D341Med (cell line): ENCODE results near the gene SEMA7A.
A peak's percentile ranks its signal among the peaks of the same experiment; 100 is the strongest.

ENCODE experiments used
- DNase-seq: peaks from one replicate; pipeline ENCODE4 v3.0.0; 2012; ENCODE audit warnings: low spot score

Gene SEMA7A

GRCh38 chr15:74387141-74387541 is 46.6 kb downstream of the SEMA7A start:
- no peak for DNase-seq

DNA sequence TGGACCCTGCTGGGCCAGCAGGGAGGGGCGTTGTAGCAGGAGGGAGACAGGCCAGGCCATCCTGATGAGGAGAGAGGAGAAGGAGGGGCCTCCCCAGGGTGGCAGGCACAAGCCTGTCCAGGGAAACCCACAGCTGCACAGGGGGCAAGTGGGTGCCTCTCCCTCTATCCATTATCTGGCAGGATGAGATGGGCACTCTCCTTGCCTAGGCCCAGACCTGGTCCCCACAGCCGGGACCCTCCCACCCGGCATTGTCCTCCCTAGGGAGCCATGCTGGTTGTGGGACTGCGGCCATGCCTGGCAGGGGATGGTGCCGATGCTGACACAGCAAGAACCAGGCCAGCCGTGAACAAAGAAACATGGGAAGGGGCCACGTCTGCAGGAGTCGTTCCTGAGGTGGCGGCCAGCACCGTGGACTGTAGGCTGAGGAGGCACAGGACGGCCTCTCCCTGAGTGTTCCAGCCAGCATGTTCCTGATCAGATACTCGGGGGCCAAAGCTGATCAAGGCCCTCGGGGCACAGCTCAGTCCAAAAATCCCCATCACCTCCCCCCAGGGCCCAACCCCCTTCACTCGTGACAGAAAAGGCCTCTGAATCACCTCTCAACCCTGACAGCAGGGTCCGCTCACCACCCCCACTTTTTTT is 47.1 kb downstream of the SEMA7A start:
- no peak for DNase-seq

DNA sequence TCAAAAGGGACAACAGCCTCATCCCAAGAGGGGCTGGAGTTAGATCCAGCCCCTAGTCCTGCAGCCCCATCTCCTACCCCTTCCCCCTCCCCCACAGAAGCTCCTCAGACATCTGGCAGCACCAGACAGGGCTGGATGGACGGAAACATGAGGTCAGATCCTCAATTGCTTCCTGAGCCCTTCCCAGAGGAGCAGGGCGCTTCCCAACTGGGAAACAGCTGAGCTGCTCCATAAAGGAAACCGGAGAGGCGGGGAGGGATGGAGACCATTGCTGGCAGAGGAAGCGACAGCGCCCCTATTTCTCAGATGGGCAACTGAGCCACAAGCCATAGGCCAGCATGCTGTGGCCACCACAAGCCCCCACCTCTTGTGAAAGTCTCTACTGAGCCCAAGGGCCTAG is 48.0 kb downstream of the SEMA7A start:
- DNase-seq, result no peak

- DNase-seq, result no peak
Observed at GRCh38 chr15:74384881-74385643, 48.7 kb downstream of the SEMA7A start.

DNA sequence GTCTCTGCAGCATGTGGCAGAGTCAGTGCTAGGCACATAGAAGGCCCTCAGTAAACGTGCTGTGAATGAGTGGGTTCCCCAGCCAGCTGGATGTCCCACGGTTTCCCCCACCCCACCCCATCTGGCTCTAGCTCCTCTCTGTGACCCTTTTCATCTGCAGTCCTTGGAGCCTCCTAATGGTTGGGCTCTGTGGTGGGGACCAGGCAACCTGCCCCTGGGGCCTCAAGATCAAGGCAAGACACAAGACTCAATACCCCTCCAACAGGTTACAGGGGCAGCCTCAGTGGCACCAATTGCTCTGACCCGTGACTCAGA is 49.2 kb downstream of the SEMA7A start:
- DNase-seq, result no peak

- DNase-seq, result no peak
Observed at GRCh38 chr15:74383695-74384565, 49.8 kb downstream of the SEMA7A start.

DNA sequence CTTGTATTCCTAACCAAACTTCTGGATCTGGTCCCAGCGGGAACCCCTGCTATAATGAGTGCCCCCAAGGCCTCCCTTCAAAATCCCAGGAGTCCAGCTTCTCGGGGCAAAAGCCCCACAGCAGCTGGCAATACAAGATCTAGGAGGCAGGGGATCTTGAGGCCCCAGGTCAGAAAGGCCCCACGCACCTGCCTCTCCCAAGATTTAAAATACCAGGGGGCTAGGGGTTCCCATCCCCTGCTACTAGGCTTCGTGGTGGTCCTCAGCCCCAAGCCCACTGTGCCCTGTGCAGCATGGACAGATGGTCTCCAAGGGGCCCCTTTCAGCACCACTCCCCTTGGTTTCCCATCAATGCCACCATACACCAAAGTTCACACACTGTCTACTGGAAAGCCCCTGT is 50.5 kb downstream of the SEMA7A start:
- no peak for DNase-seq

- DNase-seq, result peak; percentile 91
Observed at GRCh38 chr15:74382004-74382816, 51.5 kb downstream of the SEMA7A start.

- DNase-seq, result no peak
Observed at GRCh38 chr15:74381481-74381880, 52.3 kb downstream of the SEMA7A start.

DNA sequence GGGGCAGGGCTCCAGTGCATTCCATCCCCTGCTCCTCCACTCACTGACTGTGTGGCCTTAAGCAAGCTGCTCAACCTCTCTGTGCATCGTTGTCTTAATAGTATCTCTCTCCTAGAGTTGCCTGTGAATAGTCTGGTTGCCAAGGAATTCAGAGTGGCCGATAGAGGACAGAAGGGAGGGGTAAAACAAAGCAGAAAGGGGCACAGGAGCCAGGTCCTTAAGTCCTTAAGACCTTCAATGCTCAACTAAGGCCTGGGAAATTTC is 52.6 kb downstream of the SEMA7A start:
- DNase-seq, result no peak

GRCh38 chr15:74380361-74381189 is 53.2 kb downstream of the SEMA7A start:
- no peak for DNase-seq

DNA sequence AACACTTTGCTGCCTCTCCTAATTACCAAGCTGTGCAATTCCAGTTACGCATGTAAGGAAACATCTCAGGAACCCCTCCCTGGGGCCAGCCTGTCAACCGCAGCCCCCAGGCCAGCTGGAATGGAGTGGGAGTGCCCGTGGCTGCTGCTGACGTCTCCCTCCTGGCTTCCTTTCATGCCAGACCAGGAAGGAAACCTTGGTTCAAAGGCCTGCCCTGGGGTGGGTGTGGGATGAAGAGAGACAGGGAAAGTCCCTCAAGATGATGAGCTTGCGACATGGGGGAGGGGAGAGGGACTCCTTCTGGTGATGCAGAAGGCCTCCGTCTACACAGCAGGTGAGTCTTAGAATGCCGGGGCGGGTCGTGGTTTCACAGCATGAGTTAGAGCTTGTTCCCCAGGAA is 54.9 kb downstream of the SEMA7A start:
- DNase-seq, result no peak

DNA sequence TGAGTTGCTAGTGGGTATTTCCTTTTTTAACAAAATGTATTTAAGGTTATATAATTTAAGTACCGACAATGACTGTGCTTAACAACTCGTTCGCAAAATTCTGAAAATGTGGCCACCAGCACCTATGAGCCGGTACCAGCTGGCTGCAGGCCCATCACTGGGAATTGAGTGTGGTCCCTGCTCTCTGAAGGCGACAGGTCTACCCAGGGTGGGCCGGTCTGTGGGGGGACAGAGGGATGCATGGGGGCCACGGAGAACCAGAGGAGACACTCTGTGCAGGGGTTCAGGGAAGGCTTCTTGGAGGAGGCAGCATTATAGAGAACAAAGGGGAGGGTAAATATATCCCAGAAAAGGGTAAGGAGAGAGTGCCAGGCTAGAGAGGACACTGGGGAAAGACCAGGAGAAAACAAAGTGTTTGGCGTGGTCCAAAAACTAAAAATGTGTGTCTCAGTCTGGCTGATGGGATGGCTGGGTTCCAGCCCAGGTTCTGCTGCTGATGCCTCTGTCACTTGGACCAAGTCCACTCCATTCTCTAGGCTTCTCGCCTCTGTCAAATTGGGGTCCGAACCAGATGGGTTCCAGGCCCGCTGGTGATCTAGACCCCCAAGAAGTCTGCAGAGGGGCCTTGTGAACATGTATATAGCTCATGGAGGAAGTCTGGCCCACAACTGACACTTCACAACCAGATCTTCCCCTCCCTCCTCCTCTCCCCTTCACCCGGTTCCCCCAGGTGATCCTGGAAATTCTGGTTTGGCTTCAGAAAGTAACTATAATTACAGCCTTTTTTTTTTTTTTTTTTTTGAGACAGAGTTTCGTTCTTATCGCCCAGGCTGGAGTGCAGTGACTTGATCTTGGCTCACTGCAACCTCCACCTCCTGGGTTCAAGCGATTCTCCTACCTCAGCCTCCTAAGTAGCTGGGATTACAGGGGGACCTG is 55.7 kb downstream of the SEMA7A start:
- no peak for DNase-seq

DNA sequence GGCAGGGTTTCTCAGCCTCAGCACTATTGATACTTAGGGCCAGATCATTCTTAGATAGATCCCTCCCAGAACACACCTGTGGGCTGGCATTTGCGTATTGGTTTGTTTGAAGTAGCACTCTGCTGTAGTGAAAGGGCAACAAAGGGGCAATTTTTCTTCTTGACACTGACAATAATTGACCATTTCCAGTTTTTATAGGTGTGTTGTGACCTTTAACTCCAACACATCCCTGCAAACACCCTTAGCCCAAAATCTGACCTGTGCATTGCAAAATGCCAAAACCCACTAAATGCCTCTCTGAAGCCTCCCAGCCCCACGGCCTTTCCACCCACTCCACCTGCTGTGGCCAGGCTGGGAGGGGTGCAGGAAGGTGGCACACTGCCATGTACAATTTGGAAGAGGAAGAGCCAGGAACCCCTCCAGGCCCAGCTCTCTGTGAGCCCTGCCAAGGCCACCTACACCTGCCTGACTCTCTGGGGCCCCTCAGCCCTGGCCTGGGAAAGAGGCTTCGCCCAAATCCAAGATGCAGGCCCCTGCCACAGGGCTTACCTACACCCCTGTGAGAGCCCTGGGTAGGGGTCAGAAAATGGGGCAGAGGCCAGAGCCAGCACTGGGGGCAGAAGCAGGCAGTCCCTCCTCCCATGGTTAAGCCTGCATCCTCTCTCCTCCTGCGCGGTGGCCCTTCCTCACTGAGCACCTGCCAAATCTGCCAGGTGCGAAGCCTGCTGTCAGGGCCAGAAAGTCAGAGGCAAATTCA is 56.8 kb downstream of the SEMA7A start:
- no peak for DNase-seq

GRCh38 chr15:74376226-74376625 is 57.5 kb downstream of the SEMA7A start:
- no peak for DNase-seq

- DNase-seq, result peak; percentile 78
Observed at GRCh38 chr15:74375303-74375693, 58.5 kb downstream of the SEMA7A start.

DNA sequence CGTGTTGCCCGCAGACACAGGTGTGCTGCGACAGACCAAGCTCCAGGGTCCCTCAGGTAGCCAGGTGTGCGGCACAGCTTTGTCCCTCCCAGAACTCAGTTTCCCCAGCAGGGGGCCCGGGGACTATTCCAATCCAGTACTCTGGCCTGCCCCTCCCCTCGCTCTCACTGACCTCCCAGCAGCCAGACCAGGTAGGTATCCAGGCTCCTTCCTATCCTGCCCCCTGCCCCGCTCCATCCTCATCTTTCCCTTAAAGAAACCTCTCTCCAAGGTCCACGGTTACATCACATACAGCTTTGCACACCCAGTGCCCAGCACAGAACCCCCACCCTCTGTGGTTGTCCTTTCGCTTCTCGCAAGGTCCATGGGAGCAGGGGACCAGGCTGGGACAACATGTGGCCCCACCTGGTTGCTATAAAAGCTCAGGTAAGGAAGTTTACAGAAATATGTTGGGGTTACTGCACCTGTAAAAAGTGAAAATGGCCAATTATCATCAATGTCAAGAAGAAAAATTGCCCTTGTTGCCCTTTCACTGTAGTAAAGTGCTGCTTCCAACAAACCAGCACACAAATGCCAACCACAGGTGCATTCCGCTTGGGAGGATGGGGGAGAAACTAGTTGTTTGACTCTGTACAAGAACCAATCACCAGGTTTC is 59.0 kb downstream of the SEMA7A start:
- no peak for DNase-seq

DNA sequence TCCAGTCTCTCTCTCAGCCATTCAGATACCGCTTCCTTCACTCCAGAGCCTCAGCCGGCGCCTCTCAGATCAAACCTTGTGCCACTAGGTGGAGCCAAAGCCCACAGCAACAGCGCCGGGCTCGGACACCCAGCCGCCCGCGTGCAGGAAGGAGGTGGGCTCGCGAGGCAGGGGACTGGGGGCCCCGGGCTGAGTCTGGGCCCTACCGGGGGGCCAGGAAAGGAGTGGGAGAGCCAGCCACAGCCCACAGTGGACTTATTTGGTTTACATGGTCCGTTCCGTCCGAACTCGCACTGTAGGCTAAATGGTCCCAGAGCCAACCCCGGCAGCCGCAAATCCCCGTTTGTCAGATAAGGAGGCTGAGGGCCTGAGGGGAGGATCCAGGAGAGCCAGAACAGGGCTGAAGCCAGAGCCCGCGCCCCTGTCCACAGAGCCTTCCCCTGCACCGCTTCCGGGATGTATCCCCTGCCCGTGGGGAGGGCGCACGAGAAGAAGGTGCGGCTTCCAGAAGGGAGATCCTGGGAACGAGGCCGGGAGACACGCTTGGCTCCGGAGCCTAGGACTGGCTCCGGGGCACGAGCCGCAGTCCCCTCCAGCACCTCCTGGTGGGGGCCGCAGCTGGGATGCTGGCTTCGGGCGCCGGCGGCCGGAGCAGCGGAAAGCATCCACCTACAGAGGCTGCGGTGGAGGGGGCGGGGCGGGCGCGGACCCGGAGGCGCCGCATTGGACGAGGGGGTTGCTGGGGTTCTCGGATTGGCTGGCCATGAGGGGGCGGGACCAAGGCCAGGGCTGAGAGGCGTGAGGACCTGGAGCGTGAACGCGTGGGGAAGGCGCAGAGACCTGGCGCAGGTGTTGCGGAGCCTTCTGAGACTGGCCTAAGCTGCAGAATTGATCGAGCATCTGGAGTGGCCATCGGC is 59.8 kb downstream of the SEMA7A start:
- DNase-seq, result peak; percentile 98
